IgD-negative memory B cell (primary cell): ENCODE results near the gene KCNQ1. TPM values are rescaled to one million over a fixed set of nuclear protein-coding genes. Genes with fewer than 3 reads are reported as not detected.

Experiments used
- H3K27ac Mint-ChIP-seq, 3 donors: one replicate each; pipeline ENCODE4 v1.8.0; 2020 to 2022; ENCODE audit warnings: mild to moderate bottlenecking in 3 of 3, mixed read lengths in 3 of 3, moderate library complexity in 1 of 3
- H3K27me3 Mint-ChIP-seq: one replicate; pipeline ENCODE4 v1.8.0; 2021; ENCODE audit warnings: mixed read lengths
- H3K36me3 Mint-ChIP-seq: one replicate; pipeline ENCODE4 v1.8.0; 2020; ENCODE audit warnings: mild to moderate bottlenecking, mixed read lengths
- H3K4me1 Mint-ChIP-seq, 3 donors: one replicate each; pipeline ENCODE4 v1.8.0; 2020 to 2022; ENCODE audit warnings: mixed read lengths in 3 of 3, mild to moderate bottlenecking in 1 of 3
- H3K4me3 Mint-ChIP-seq, 4 donors: one replicate each; pipeline ENCODE4 v1.8.0; 2020 to 2022; ENCODE audit warnings: mild to moderate bottlenecking in 4 of 4, mixed read lengths in 4 of 4, moderate library complexity in 3 of 4
- H3K9me3 Mint-ChIP-seq, 3 donors: one replicate each; pipeline ENCODE4 v1.8.0; 2020 to 2021; ENCODE audit warnings: mixed read lengths in 3 of 3, mild to moderate bottlenecking in 1 of 3
- polyA plus RNA-seq: library from polyadenylated mRNA; unstranded; fragments of 300-500 nt; fragmentation: Illumina TruSeq; gene quantifications from one replicate; pipeline ENCODE4 v1.2.3, GENCODE V29; 2021

Gene KCNQ1
- polyA plus RNA-seq, 1 donor from 2014 or later, result 20.5 TPM

GRCh38 chr11:2666828-2667570 is 222.2 kb downstream of the KCNQ1 start:
- no peaks in the 10 kb centered on the region for H3K9me3 Mint-ChIP-seq
- H3K27me3 Mint-ChIP-seq, result no peaks in the 10 kb centered on the region
- no peak overlapping the region for H3K27ac Mint-ChIP-seq
- H3K4me1 Mint-ChIP-seq, result no peaks in the 10 kb centered on the region
- H3K36me3 Mint-ChIP-seq, result peaks cover 13% of the 10 kb centered on the region
- H3K4me3 Mint-ChIP-seq, result no peak overlapping the region

GRCh38 chr11:2667940-2668339 is 223.1 kb downstream of the KCNQ1 start:
- Mint-ChIP-seq H3K27me3 (no peaks in the 10 kb centered on the region), H3K4me1 (no peaks in the 10 kb centered on the region), H3K36me3 (peaks cover 15% of the 10 kb centered on the region)

GRCh38 chr11:2668876-2669275 is 224.1 kb downstream of the KCNQ1 start:
- peak overlapping the region in 1 of 3 donors; percentile 78 for H3K27ac Mint-ChIP-seq
- H3K27me3 Mint-ChIP-seq, result no peaks in the 10 kb centered on the region
- H3K4me1 Mint-ChIP-seq, result peaks cover 0 to 2% (median 0%) of the 10 kb centered on the region in 3 donors
- H3K9me3 Mint-ChIP-seq, result no peaks in the 10 kb centered on the region
- H3K4me3 Mint-ChIP-seq, result no peak overlapping the region
- peaks cover 12% of the 10 kb centered on the region for H3K36me3 Mint-ChIP-seq

More at GRCh38 chr11:2667940-2668339, 223.1 kb downstream of the KCNQ1 start:
- no peaks in the 10 kb centered on the region for H3K9me3 Mint-ChIP-seq
- no peak overlapping the region for H3K4me3 Mint-ChIP-seq
- H3K27ac Mint-ChIP-seq, result no peak overlapping the region

- Mint-ChIP-seq H3K9me3 (no peaks in the 10 kb centered on the region), H3K4me3 (no peak overlapping the region), H3K27me3 (no peaks in the 10 kb centered on the region), H3K4me1 (peaks cover 0 to 2% (median 0%) of the 10 kb centered on the region in 3 donors), H3K27ac (peak overlapping the region in 1 of 3 donors; percentile 57), H3K36me3 (peaks cover 12% of the 10 kb centered on the region)
Measured at GRCh38 chr11:2669634-2670469, 225.0 kb downstream of the KCNQ1 start.

GRCh38 chr11:2670541-2671100 is 225.8 kb downstream of the KCNQ1 start:
- no peaks in the 10 kb centered on the region for H3K27me3 Mint-ChIP-seq
- peak overlapping the region in 1 of 3 donors; percentile 57 for H3K27ac Mint-ChIP-seq
- peaks cover 12% of the 10 kb centered on the region for H3K36me3 Mint-ChIP-seq
- H3K4me1 Mint-ChIP-seq, result peaks cover 0 to 2% (median 0%) of the 10 kb centered on the region in 3 donors
- H3K9me3 Mint-ChIP-seq, result no peaks in the 10 kb centered on the region
- no peak overlapping the region for H3K4me3 Mint-ChIP-seq

- H3K4me1 Mint-ChIP-seq, result peaks cover 6 to 7% (median 7%) of the 10 kb centered on the region in 3 donors
- H3K4me3 Mint-ChIP-seq, result no peak overlapping the region
- H3K27me3 Mint-ChIP-seq, result no peaks in the 10 kb centered on the region
- H3K9me3 Mint-ChIP-seq, result no peaks in the 10 kb centered on the region
- H3K27ac Mint-ChIP-seq, result no peak overlapping the region
- peaks cover 12% of the 10 kb centered on the region for H3K36me3 Mint-ChIP-seq
Measured at GRCh38 chr11:2671748-2672147, 226.9 kb downstream of the KCNQ1 start.

GRCh38 chr11:2672553-2673249 is 227.9 kb downstream of the KCNQ1 start:
- Mint-ChIP-seq H3K36me3 (peaks cover 12% of the 10 kb centered on the region), H3K4me3 (no peak overlapping the region), H3K27me3 (no peaks in the 10 kb centered on the region), H3K27ac (peak overlapping the region in 1 of 3 donors; percentile 63), H3K9me3 (no peaks in the 10 kb centered on the region), H3K4me1 (peaks cover 11 to 14% (median 14%) of the 10 kb centered on the region in 3 donors)

GRCh38 chr11:2673250-2673610 is 228.4 kb downstream of the KCNQ1 start:
- peaks cover 9% of the 10 kb centered on the region for H3K36me3 Mint-ChIP-seq
- H3K4me3 Mint-ChIP-seq, result no peak overlapping the region
- no peaks in the 10 kb centered on the region for H3K27me3 Mint-ChIP-seq
- peaks cover 11 to 15% (median 14%) of the 10 kb centered on the region in 3 donors for H3K4me1 Mint-ChIP-seq
- H3K9me3 Mint-ChIP-seq, result no peaks in the 10 kb centered on the region
- H3K27ac Mint-ChIP-seq, result peak overlapping the region in 1 of 3 donors; percentile 30

- H3K4me3 Mint-ChIP-seq, result no peak overlapping the region
- H3K9me3 Mint-ChIP-seq, result no peaks in the 10 kb centered on the region
- peaks cover 9% of the 10 kb centered on the region for H3K36me3 Mint-ChIP-seq
- no peaks in the 10 kb centered on the region for H3K27me3 Mint-ChIP-seq
- H3K27ac Mint-ChIP-seq, result peak overlapping the region in 1 of 3 donors; percentile 30
- H3K4me1 Mint-ChIP-seq, result peaks cover 11 to 15% (median 14%) of the 10 kb centered on the region in 3 donors
Measured at GRCh38 chr11:2673871-2674471, 229.2 kb downstream of the KCNQ1 start.

GRCh38 chr11:2674658-2675131 is 229.9 kb downstream of the KCNQ1 start:
- Mint-ChIP-seq H3K4me1 (peaks cover 11 to 15% (median 14%) of the 10 kb centered on the region in 3 donors), H3K36me3 (peaks cover 9% of the 10 kb centered on the region), H3K27ac (no peak overlapping the region), H3K9me3 (no peaks in the 10 kb centered on the region), H3K27me3 (no peaks in the 10 kb centered on the region), H3K4me3 (no peak overlapping the region)

GRCh38 chr11:2675540-2675939 is 230.7 kb downstream of the KCNQ1 start:
- no peaks in the 10 kb centered on the region for H3K9me3 Mint-ChIP-seq
- H3K4me3 Mint-ChIP-seq, result no peak overlapping the region
- no peak overlapping the region for H3K27ac Mint-ChIP-seq
- H3K27me3 Mint-ChIP-seq, result no peaks in the 10 kb centered on the region
- peaks cover 11 to 15% (median 14%) of the 10 kb centered on the region in 3 donors for H3K4me1 Mint-ChIP-seq
- H3K36me3 Mint-ChIP-seq, result peaks cover 9% of the 10 kb centered on the region

GRCh38 chr11:2677127-2677526 is 232.3 kb downstream of the KCNQ1 start:
- H3K4me1 Mint-ChIP-seq, result peaks cover 18 to 25% (median 20%) of the 10 kb centered on the region in 3 donors
- H3K27me3 Mint-ChIP-seq, result no peaks in the 10 kb centered on the region
- H3K36me3 Mint-ChIP-seq, result peaks cover 7% of the 10 kb centered on the region
- H3K27ac Mint-ChIP-seq, result peak overlapping the region in 1 of 3 donors; percentile 6
- no peak overlapping the region for H3K4me3 Mint-ChIP-seq
- H3K9me3 Mint-ChIP-seq, result no peaks in the 10 kb centered on the region

- Mint-ChIP-seq H3K27ac (no peak overlapping the region), H3K9me3 (no peaks in the 10 kb centered on the region), H3K36me3 (peaks cover 3% of the 10 kb centered on the region), H3K27me3 (no peaks in the 10 kb centered on the region), H3K4me1 (peaks cover 18 to 26% (median 23%) of the 10 kb centered on the region in 3 donors), H3K4me3 (no peak overlapping the region)
Measured at GRCh38 chr11:2678396-2678795, 233.6 kb downstream of the KCNQ1 start.

GRCh38 chr11:2679011-2679676 is 234.3 kb downstream of the KCNQ1 start:
- H3K9me3 Mint-ChIP-seq, result no peaks in the 10 kb centered on the region

More at GRCh38 chr11:2679011-2679676, 234.3 kb downstream of the KCNQ1 start:
- Mint-ChIP-seq H3K27me3 (no peaks in the 10 kb centered on the region), H3K27ac (no peak overlapping the region), H3K36me3 (peaks cover 3% of the 10 kb centered on the region), H3K4me3 (no peak overlapping the region), H3K4me1 (peaks cover 18 to 28% (median 28%) of the 10 kb centered on the region in 3 donors)
